Measurements from ENCODE around the gene CLIC3.

DNA sequence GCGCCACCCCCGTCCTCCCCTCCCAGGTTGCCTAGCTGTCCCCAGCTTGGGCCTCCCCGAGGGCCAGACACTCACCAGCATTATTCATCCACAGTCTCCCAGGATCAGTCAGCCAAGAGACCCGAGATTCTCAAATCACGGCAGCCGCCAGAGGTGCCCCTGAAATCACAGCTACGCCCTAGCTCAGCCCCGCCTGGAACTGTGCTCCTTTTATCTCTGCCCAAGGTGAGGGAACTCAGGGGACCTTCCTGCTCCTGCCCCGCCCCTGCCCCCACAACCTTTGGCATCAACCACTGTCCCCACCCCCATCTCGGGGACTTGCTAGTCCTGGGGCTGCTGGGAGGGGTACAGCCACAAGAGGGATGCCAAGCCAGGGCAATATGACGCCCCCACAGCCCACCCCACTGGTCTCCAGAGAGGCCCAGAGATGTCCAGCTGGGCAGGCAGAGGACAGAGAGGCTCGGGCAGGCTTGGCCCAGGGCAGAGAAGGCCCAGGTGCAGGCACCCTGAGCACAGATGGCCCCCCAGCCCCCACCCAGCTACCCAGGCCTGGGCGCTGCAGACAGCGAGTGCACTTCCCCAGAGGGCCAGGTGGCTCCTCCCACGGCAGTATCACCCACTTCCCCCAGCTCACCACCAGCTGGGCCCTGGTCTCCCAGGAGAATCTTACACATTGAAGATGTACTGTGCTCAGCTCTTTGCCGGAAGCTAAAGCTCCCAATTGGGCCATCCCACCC lies 35.7 kb upstream of the CLIC3 start, which contains the start of gene FUT7:
- TF ChIP-seq, protein P1, sequence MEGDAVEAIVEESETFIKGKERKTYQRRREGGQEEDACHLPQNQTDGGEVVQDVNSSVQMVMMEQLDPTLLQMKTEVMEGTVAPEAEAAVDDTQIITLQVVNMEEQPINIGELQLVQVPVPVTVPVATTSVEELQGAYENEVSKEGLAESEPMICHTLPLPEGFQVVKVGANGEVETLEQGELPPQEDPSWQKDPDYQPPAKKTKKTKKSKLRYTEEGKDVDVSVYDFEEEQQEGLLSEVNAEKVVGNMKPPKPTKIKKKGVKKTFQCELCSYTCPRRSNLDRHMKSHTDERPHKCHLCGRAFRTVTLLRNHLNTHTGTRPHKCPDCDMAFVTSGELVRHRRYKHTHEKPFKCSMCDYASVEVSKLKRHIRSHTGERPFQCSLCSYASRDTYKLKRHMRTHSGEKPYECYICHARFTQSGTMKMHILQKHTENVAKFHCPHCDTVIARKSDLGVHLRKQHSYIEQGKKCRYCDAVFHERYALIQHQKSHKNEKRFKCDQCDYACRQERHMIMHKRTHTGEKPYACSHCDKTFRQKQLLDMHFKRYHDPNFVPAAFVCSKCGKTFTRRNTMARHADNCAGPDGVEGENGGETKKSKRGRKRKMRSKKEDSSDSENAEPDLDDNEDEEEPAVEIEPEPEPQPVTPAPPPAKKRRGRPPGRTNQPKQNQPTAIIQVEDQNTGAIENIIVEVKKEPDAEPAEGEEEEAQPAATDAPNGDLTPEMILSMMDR (IDR thresholded peaks at IDR 0.05; ENCODE audit: low read length), result no peak
- no peak for TF ChIP-seq EZH2phosphoT487 (IDR thresholded peaks at IDR 0.05; ENCODE audit: low read length)
- TF ChIP-seq EZH2 (optimal IDR thresholded peaks at IDR 0.05; ENCODE audit: low read depth, low read length), result no peak
